ENCODE measurements around the gene SH3BGRL2.

GRCh38 chr6:79586548-79586947, 44.6 kb upstream of the SH3BGRL2 start:
- TF ChIP-seq CTCF (IDR thresholded peaks at IDR 0.05) (peak in 5 of 7 experiments; percentile 24 to 48 (median 41)), POLR2A (IDR thresholded peaks at IDR 0.05) (no peak)
